Kidney epithelial cell (primary cell): ENCODE results near the gene RDH13. TPM values are rescaled to one million over a fixed set of nuclear protein-coding genes. Genes with fewer than 3 reads are reported as not detected.

ENCODE experiments used
- DNase-seq: peaks from one replicate; pipeline ENCODE4 v3.0.0-alpha.2; 2010; ENCODE audit warnings: low read depth
- H3K27me3 ChIP-seq: 2 replicates; pipeline ENCODE4 v1.6.0; 2011; ENCODE audit warnings: low read length; ENCODE audit not compliant: control insufficient read depth, insufficient read depth
- H3K36me3 ChIP-seq: 2 replicates; pipeline ENCODE4 v1.5.1; 2011; ENCODE audit warnings: low read length; ENCODE audit not compliant: control insufficient read depth, insufficient read depth
- H3K4me3 ChIP-seq: 2 replicates; pipeline ENCODE4 v1.5.1; 2011; ENCODE audit warnings: low read depth, mild to moderate bottlenecking, control low read depth, low read length
- total RNA-seq: library from RNA; depleted of rRNA; stranded (reverse); fragments of >200 nt; gene quantifications from 2 replicates; pipeline ENCODE4 v1.2.3, GENCODE V29; 2015
- TF ChIP-seq, protein P1 (sequence below): IDR thresholded peaks from 2 replicates; pipeline ENCODE4 v1.5.1; 2011; ENCODE audit warnings: mild to moderate bottlenecking, moderate library complexity, low read length, control low read depth, inconsistent platforms; ENCODE audit not compliant: insufficient read depth, poor library complexity, severe bottlenecking

Gene RDH13
- total RNA-seq, 1 donor from 2014 or later, result 23.4 TPM

DNA sequence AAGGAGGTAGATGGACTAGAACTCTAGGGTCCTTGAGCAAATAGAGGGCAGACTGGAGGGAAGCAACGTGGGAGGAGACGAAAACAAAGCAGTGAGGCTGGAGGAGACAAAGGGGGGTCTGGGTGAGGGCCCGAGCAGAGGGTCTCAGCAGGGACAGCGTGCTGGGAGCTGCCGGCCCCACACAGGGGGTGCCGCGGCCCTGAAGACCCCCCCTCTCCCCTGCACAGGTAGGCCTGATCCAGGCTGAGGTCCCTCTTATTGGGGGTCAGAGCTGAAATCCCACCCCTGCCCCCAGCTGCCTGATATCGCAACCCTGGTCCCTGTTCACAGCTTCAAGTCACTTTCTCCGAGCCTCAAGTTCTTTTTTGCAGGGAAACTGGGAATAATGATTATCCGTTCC is 21.5 kb upstream of the RDH13 start:
- no peak for DNase-seq
- TF ChIP-seq, protein P1, sequence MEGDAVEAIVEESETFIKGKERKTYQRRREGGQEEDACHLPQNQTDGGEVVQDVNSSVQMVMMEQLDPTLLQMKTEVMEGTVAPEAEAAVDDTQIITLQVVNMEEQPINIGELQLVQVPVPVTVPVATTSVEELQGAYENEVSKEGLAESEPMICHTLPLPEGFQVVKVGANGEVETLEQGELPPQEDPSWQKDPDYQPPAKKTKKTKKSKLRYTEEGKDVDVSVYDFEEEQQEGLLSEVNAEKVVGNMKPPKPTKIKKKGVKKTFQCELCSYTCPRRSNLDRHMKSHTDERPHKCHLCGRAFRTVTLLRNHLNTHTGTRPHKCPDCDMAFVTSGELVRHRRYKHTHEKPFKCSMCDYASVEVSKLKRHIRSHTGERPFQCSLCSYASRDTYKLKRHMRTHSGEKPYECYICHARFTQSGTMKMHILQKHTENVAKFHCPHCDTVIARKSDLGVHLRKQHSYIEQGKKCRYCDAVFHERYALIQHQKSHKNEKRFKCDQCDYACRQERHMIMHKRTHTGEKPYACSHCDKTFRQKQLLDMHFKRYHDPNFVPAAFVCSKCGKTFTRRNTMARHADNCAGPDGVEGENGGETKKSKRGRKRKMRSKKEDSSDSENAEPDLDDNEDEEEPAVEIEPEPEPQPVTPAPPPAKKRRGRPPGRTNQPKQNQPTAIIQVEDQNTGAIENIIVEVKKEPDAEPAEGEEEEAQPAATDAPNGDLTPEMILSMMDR, result no peak
- Histone ChIP-seq H3K36me3 (no peaks in the 10 kb centered on the region), H3K4me3 (no peak overlapping the region), H3K27me3 (peaks cover 43% of the 10 kb centered on the region)

DNA sequence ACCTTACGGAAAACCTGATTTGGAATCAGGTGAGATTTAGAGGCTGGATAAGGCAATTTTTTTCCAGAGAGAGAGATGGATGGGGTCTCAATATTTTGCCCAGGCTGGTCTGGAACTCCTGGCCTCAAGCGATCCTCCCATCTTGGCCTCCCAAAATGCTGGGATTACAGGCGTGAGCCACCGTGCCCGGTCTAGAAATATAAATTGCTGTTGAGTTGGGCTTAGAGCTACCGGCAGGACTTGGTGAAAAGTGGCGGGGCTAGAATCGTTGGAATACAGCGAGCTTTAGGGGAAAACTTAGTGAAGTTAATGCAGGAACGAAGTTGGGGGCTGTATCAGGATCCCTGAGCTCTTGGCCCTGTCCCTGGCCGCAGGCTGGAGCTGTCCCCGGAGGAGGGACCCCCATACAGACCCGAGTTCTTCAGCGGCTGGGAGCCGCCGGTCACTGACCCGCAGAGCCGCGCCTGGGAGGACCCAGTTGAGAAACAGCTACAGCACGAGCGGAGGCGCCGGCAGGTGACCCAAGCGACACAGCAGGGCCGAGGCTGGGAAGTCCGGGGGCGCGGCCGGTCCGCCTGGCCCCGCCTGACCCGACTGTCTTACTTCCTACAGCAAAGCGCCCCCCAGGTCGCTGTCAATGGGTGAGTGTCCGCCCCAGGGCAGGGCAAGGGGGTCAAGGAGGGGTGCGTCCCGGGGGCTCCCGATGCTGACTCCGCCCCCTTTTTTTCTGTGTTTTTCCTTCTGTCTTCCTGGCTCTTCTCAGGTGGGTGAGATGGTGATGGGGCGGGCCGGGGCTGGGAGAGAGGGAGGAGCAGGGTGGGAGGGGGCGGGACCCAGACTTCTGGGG is 20.3 kb upstream of the RDH13 start:
- Histone ChIP-seq H3K27me3 (peaks cover 47% of the 10 kb centered on the region), H3K4me3 (no peak overlapping the region), H3K36me3 (no peaks in the 10 kb centered on the region)
- DNase-seq, result no peak
- TF ChIP-seq, protein P1, result no peak

DNA sequence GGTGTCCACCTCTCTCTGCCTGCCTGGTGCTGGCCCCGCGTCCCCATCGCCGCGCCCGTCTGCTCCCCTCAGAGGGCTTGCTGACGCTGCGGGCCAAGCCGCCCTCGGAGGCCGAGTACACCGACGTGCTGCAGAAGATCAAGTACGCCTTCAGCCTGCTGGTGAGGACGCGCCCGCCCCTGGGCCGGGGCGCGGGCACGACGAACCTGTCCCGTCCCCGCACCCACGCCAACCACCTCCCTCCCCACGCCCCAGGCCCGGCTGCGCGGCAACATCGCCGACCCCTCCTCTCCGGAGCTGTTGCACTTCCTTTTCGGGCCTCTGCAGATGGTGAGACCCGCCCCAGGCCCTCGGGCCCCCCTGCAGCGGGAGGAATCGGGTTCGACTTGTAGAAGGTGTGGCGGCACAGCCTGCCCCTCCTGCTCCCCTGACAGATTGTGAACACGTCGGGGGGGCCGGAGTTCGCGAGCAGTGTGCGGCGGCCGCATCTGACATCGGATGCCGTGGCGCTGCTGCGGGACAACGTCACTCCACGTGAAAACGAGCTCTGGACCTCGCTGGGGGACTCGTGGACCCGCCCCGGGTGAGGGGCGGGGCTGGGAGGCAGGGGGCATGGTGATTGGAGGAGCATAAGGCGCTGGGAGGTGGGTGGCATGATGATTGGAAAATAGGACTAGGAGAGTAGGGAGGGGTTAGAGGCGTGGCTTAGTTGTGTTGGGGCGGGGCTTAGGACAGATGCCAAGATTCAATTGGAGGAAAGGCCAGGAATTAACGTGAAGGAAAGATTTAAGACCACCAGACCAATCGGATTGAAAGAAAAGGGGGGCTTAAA is 19.3 kb upstream of the RDH13 start:
- Histone ChIP-seq H3K27me3 (peaks cover 47% of the 10 kb centered on the region), H3K4me3 (peak overlapping the region; percentile 14), H3K36me3 (no peaks in the 10 kb centered on the region)
- TF ChIP-seq, protein P1, result no peak
- DNase-seq, result no peak

DNA sequence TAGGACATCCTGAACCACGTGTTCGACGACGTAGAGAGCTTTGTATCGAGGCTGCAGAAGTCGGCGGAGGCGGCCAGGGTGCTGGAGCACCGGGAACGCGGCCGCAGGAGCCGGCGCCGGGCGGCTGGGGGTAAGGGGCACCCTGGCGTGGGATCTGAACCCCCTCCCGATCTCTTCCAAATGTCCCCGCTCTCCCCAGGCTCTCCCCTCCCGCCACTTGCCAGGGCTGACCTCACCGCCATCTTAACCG is 18.7 kb upstream of the RDH13 start:
- Histone ChIP-seq H3K4me3 (peak overlapping the region; percentile 14), H3K36me3 (no peaks in the 10 kb centered on the region), H3K27me3 (peaks cover 47% of the 10 kb centered on the region)
- no peak for DNase-seq
- TF ChIP-seq, protein P1, result no peak

DNA sequence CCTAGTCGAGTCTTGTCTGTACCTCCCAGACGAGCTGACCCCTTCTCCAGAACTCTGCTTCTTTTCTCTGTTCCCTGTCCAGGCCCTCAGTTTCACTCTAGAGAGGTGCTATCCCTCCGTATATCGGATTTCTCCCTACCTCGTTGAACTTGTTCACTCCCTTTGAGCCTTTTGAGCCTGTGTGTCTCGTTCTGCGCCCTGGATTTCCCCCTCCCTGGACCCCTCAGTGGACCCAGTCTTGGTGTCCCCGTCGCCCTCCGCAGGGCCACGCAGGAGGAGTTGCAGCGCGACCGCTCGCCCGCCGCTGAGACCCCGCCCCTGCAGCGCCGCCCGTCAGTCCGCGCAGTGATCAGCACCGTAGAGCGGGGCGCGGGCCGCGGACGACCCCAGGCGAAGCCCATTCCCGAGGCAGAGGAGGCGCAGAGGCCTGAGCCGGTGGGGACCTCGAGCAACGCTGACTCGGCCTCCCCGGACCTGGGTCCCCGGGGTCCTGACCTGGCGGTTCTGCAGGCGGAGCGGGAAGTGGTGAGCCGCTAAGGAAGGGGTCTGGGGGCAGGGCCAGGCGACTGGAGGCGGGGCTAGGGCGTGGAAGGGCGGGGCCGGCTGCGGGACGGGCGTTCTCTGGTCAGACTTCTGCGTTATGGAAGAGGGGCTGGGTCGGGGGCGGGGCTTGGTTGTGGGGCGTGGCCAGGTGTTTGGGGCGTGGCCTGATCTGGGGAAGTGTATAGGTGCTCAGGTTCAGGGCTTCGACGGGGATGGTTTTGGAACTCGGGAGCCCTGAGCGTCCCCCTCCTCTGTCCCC is 18.2 kb upstream of the RDH13 start:
- no peak for DNase-seq
- no peaks in the 10 kb centered on the region for H3K36me3 ChIP-seq
- TF ChIP-seq, protein P1, result no peak
- H3K27me3 ChIP-seq, result peaks cover 48% of the 10 kb centered on the region
- peak overlapping the region; percentile 51 for H3K4me3 ChIP-seq
